H1 (cell line): Measurements from ENCODE around the gene ZNF835. TPM values are rescaled to one million over a fixed set of nuclear protein-coding genes. Genes with fewer than 3 reads are reported as not detected.

Experiments used
- CTCF ChIA-PET: fragments of 300-600 bp; sonication (Branson Sonifier 250); formaldehyde crosslinking; loops from one replicate; lab custom pipeline; 2021; ENCODE audit not compliant: partially characterized antibody; lab: Charles Lee
- POLR2A ChIA-PET: fragments of 300-600 bp; sonication (Branson Sonifier 250); formaldehyde crosslinking; loops from one replicate; lab custom pipeline; 2021; ENCODE audit warnings: inconsistent platforms; ENCODE audit not compliant: partially characterized antibody; lab: Charles Lee
- DNase-seq, 2 experiments: peaks; one replicate each; pipeline versions ENCODE4 v3.0.0 to v3.0.0-alpha.2; 2010 to 2022; ENCODE audit warnings: low spot score in 2 of 2, low read depth in 1 of 2, mixed read lengths in 1 of 2
- FAIRE-seq: peaks from 2 replicates; lab custom pipeline; 2011; peaks lifted over from hg19 to GRCh38; lab: Jason Lieb, UNC
- H2AFZ ChIP-seq: 2 replicates; pipeline ENCODE4 v1.8.1; 2012; ENCODE audit warnings: low read length, inconsistent platforms
- H2AK5ac ChIP-seq: 2 replicates; pipeline ENCODE4 v1.6.1; 2013; ENCODE audit warnings: low read depth, low read length
- H2BK120ac ChIP-seq: replicated peaks from 2 replicates; pipeline ENCODE3; 2013; ENCODE audit warnings: low read depth, low read length, inconsistent platforms
- H2BK12ac ChIP-seq: 2 replicates; pipeline ENCODE4 v1.6.1; 2013; ENCODE audit warnings: low read depth, low read length
- H2BK15ac ChIP-seq: 2 replicates; pipeline ENCODE4 v1.6.1; 2013; ENCODE audit warnings: low read length
- H2BK20ac ChIP-seq: 2 replicates; pipeline ENCODE4 v1.6.1; 2013; ENCODE audit warnings: low read length
- H2BK5ac ChIP-seq: 2 replicates; pipeline ENCODE4 v1.6.1; 2013; ENCODE audit warnings: low read depth, low read length
- H3K14ac ChIP-seq: 2 replicates; pipeline ENCODE4 v1.6.1; 2013; ENCODE audit warnings: inconsistent platforms; ENCODE audit not compliant: insufficient read length
- H3K18ac ChIP-seq: 2 replicates; pipeline ENCODE4 v1.6.1; 2013; ENCODE audit warnings: low read length; ENCODE audit errors: extremely low read depth
- H3K23ac ChIP-seq: 2 replicates; pipeline ENCODE4 v1.6.1; 2013; ENCODE audit warnings: inconsistent platforms; ENCODE audit not compliant: insufficient read length
- H3K23me2 ChIP-seq: 2 replicates; pipeline ENCODE4 v1.6.1; 2013; ENCODE audit warnings: low read depth, low read length
- H3K27ac ChIP-seq: 2 replicates; pipeline ENCODE4 v1.6.1; 2011; ENCODE audit warnings: low read depth, low read length, inconsistent platforms
- H3K27me3 ChIP-seq, 4 experiments: replicated peaks in 1 of 4; 1 replicate in 1 of 4; 2 replicates in 3 of 4; pipeline versions ENCODE4 v1.6.1 to v1.8.1; 2011 to 2013; ENCODE audit warnings: low read length in 3 of 4, mild to moderate bottlenecking in 3 of 4, inconsistent platforms in 2 of 4, mixed read lengths in 2 of 4, moderate library complexity in 1 of 4; ENCODE audit not compliant: control insufficient read depth in 3 of 4, insufficient read depth in 3 of 4; ENCODE audit errors: extremely low read depth in 1 of 4
- H3K36me3 ChIP-seq, 4 experiments: 2 replicates each; pipeline versions ENCODE4 v1.6.1 to v1.8.1; 2011 to 2013; ENCODE audit warnings: mild to moderate bottlenecking in 4 of 4, low read length in 3 of 4, moderate library complexity in 2 of 4, control low read depth in 1 of 4, inconsistent platforms in 1 of 4; ENCODE audit not compliant: insufficient read depth in 4 of 4, control insufficient read depth in 2 of 4
- H3K4ac ChIP-seq: replicated peaks from 2 replicates; pipeline ENCODE3; 2013; ENCODE audit warnings: low read length, low read depth, mixed read lengths, inconsistent platforms; ENCODE audit not compliant: insufficient read length
- H3K4me1 ChIP-seq, 4 experiments: replicated peaks in 1 of 4; 1 replicate in 1 of 4; 2 replicates in 3 of 4; pipeline versions ENCODE4 v1.6.1 to v1.8.1; 2011 to 2013; ENCODE audit warnings: low read length in 3 of 4, inconsistent platforms in 2 of 4, mixed read lengths in 1 of 4; ENCODE audit not compliant: insufficient read depth in 4 of 4, control insufficient read depth in 3 of 4
- H3K4me2 ChIP-seq, 2 experiments: 2 replicates each; pipeline versions ENCODE4 v1.6.1 to v1.8.1; 2011 to 2013; ENCODE audit warnings: low read depth in 2 of 2, low read length in 2 of 2, control low read depth in 1 of 2, inconsistent platforms in 1 of 2, mild to moderate bottlenecking in 1 of 2; ENCODE audit not compliant: insufficient read depth in 1 of 2
- H3K4me3 ChIP-seq, 4 experiments: fragments of 200-600, 300-600 bp in 1 of 4; sonication (generic), shearing (Covaris generic), sonication (Bioruptor Twin) in 1 of 4; 2 replicates each; pipeline versions ENCODE4 v1.5.1 to v1.8.1; 2011 to 2016; ENCODE audit warnings: low read length in 4 of 4, low read depth in 3 of 4, control low read depth in 2 of 4, inconsistent platforms in 2 of 4, mild to moderate bottlenecking in 2 of 4, mixed read lengths in 1 of 4, moderate library complexity in 1 of 4; ENCODE audit not compliant: insufficient read depth in 2 of 4; ENCODE audit errors: extremely low read depth in 1 of 4
- H3K56ac ChIP-seq: replicated peaks from 2 replicates; pipeline ENCODE3; 2013; ENCODE audit warnings: low read depth, mild to moderate bottlenecking, mixed read lengths, low read length, inconsistent platforms; ENCODE audit not compliant: insufficient read length
- H3K79me1 ChIP-seq: 2 replicates; pipeline ENCODE4 v1.6.1; 2013; ENCODE audit warnings: low read depth, low read length, control low read depth
- H3K79me2 ChIP-seq, 2 experiments: 2 replicates each; pipeline versions ENCODE4 v1.6.1 to v1.8.1; 2012 to 2013; ENCODE audit warnings: low read length in 2 of 2, mild to moderate bottlenecking in 2 of 2, inconsistent platforms in 1 of 2; ENCODE audit not compliant: insufficient read depth in 2 of 2, control insufficient read depth in 1 of 2
- H3K9ac ChIP-seq, 4 experiments: replicated peaks in 1 of 4; 1 replicate in 1 of 4; 2 replicates in 3 of 4; pipeline versions ENCODE4 v1.6.1 to v1.8.1; 2011 to 2013; ENCODE audit warnings: low read depth in 3 of 4, low read length in 3 of 4, control low read depth in 2 of 4, mild to moderate bottlenecking in 2 of 4, moderate library complexity in 2 of 4, inconsistent platforms in 1 of 4; ENCODE audit errors: extremely low read depth in 1 of 4
- H3K9me3 ChIP-seq, 2 experiments: 2 replicates each; pipeline versions ENCODE4 v1.6.1 to v1.8.1; 2012 to 2013; ENCODE audit warnings: mild to moderate bottlenecking in 2 of 2, moderate library complexity in 2 of 2, control low read depth in 1 of 2, inconsistent platforms in 1 of 2, low read depth in 1 of 2, low read length in 1 of 2, mixed read lengths in 1 of 2; ENCODE audit not compliant: insufficient read depth in 2 of 2
- H4K20me1 ChIP-seq, 2 experiments: replicated peaks in 1 of 2; 2 replicates each; pipeline versions ENCODE3 to v1.8.1; 2011 to 2013; ENCODE audit warnings: inconsistent platforms in 2 of 2, low read length in 2 of 2, mild to moderate bottlenecking in 1 of 2; ENCODE audit not compliant: insufficient read depth in 2 of 2, control insufficient read depth in 1 of 2
- H4K5ac ChIP-seq: 2 replicates; pipeline ENCODE4 v1.6.1; 2013; ENCODE audit warnings: low read length, low read depth, mixed read lengths, inconsistent platforms; ENCODE audit not compliant: insufficient read length
- H4K8ac ChIP-seq: 2 replicates; pipeline ENCODE4 v1.8.0; 2013; ENCODE audit warnings: mild to moderate bottlenecking, moderate library complexity, low read length, inconsistent platforms; ENCODE audit not compliant: insufficient read depth; ENCODE audit errors: extremely low read depth
- H4K91ac ChIP-seq: replicated peaks from 2 replicates; pipeline ENCODE3; 2013; ENCODE audit warnings: low read length, mixed read lengths, inconsistent platforms; ENCODE audit not compliant: insufficient read length
- BACH1 ChIP-seq: IDR thresholded peaks from 2 replicates; pipeline ENCODE4 v1.6.1; 2012; ENCODE audit warnings: low read length, improper control_type of control experiment
- CEBPB ChIP-seq: IDR thresholded peaks from 2 replicates; pipeline ENCODE4 v1.6.1; 2012; ENCODE audit warnings: low read depth, low read length
- EGR1 ChIP-seq: IDR thresholded peaks from 2 replicates; pipeline ENCODE4 v1.6.1; 2011; ENCODE audit warnings: low read depth, low read length, borderline replicate concordance
- KDM4A ChIP-seq: IDR thresholded peaks from one replicate; pipeline ENCODE4 v1.7.1; 2012; ENCODE audit warnings: low read depth, mild to moderate bottlenecking, moderate library complexity, low read length, inconsistent platforms; ENCODE audit not compliant: severe bottlenecking
- NRF1 ChIP-seq: IDR thresholded peaks from 2 replicates; pipeline ENCODE4 v1.6.1; 2011; ENCODE audit warnings: mild to moderate bottlenecking, low read depth, low read length, improper control_type of control experiment
- POLR2AphosphoS5 ChIP-seq: IDR thresholded peaks from 2 replicates; pipeline ENCODE4 v1.6.1; 2011; ENCODE audit warnings: low read depth, low read length
- WGBS, 2 experiments: shearing (Covaris generic) in 1 of 2; methylation state at CpG; one replicate each; pipeline versions ENCODE4 v1.1.6 to v1.1.7; 2013 to 2015; ENCODE audit warnings: low lambda C conversion rate in 2 of 2, mixed read lengths in 2 of 2, inconsistent platforms in 1 of 2, low coverage in 1 of 2, missing lambda C conversion rate in 1 of 2; ENCODE audit not compliant: insufficient replicate concordance in 2 of 2, insufficient coverage in 1 of 2, insufficient read length in 1 of 2; ENCODE audit errors: extremely low coverage in 1 of 2, missing lambda C conversion rate in 1 of 2; 5-methylcytosine and 5-hydroxymethylcytosine counted together
- polyA plus RNA-seq, 7 experiments: library from polyadenylated mRNA; depleted of rRNA in 3 of 7; stranded (reverse) in 5 of 7; unstranded in 2 of 7; fragments of >200 nt in 5 of 7; fragments of 200-250 nt in 2 of 7; gene quantifications; 1 replicate in 5 of 7; 2 replicates in 1 of 7; 4 replicates in 1 of 7; pipeline versions ENCODE4 v1.2.1 to v1.2.3, GENCODE V29; 2011 to 2013; ENCODE audit warnings: missing spikeins in 2 of 7, mixed read lengths in 2 of 7
- total RNA-seq: library from RNA; stranded (reverse); fragmentation: NEBNext Ultra II Directional; extraction: Animal tissue kit (Norgen Biotek cat#: 25700); gene quantifications from 2 replicates; pipeline ENCODE4 v1.2.1, GENCODE V29; 2021
- TF ChIP-seq, protein P1 (sequence below): IDR thresholded peaks from 2 replicates; pipeline ENCODE4 v1.6.1; 2012; ENCODE audit warnings: inconsistent platforms

ZNF835 gene
- total and polyA plus RNA-seq, 2 of the 8 experiments (the other 6 are each of a cell fraction or from before 2014, with no cell fraction given) = 0.02 to 1.8 TPM

GRCh38 chr19:56625708-56626107 lies 45.8 kb downstream of the ZNF835 start:
- WGBS, 2 experiments = 91% methylated on average over 9 of the region's 9 CpGs; no CpG with 5 or more reads in 1 of the 2 experiments
- FAIRE-seq = no peak
- H3K23me2 ChIP-seq = no peaks in the 10 kb centered on the region
- TF ChIP-seq NRF1 (no peak), BACH1 (no peak), CEBPB (no peak), POLR2AphosphoS5 (no peak), EGR1 (no peak), KDM4A (no peak)
- TF ChIP-seq, protein P1, sequence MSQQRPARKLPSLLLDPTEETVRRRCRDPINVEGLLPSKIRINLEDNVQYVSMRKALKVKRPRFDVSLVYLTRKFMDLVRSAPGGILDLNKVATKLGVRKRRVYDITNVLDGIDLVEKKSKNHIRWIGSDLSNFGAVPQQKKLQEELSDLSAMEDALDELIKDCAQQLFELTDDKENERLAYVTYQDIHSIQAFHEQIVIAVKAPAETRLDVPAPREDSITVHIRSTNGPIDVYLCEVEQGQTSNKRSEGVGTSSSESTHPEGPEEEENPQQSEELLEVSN = no peak

More at GRCh38 chr19:56625708-56626107, 45.8 kb downstream of the ZNF835 start:
- no peak overlapping the region for H3K4me2 ChIP-seq
- no peaks in the 10 kb centered on the region for H3K79me2 ChIP-seq
- H2BK20ac ChIP-seq = no peak overlapping the region
- no peak for DNase-seq
- no peaks in the 10 kb centered on the region for H3K27me3 ChIP-seq
- no peak overlapping the region for H3K56ac ChIP-seq
- no peak overlapping the region for H4K5ac ChIP-seq
- CTCF ChIA-PET = no interaction called here
- H3K18ac ChIP-seq = no peak overlapping the region
- H4K20me1 ChIP-seq = no peaks in the 10 kb centered on the region
- no peak overlapping the region for H3K14ac ChIP-seq
- H2BK120ac ChIP-seq = no peak overlapping the region
- H3K79me1 ChIP-seq = no peaks in the 10 kb centered on the region; the same call in 1 of the 2 replicates
- no peak overlapping the region for H2BK12ac ChIP-seq
- no peak overlapping the region for H3K27ac ChIP-seq
- no peak overlapping the region for H3K4me3 ChIP-seq
- H4K91ac ChIP-seq = no peak overlapping the region
- no peak overlapping the region for H2AK5ac ChIP-seq
- H2BK5ac ChIP-seq = no peak overlapping the region
- POLR2A ChIA-PET = no interaction called here
- no peak overlapping the region for H2BK15ac ChIP-seq
- H3K9ac ChIP-seq = no peak overlapping the region
- no peak overlapping the region for H4K8ac ChIP-seq
- peaks cover 2 to 26% (median 7%) of the 10 kb centered on the region in 4 experiments; a peak in 5 of 8 replicates for H3K36me3 ChIP-seq
- H2AFZ ChIP-seq = no peak overlapping the region
- H3K9me3 ChIP-seq = peaks cover 33 to 75% of the 10 kb centered on the region in 2 experiments
- H3K23ac ChIP-seq = no peak overlapping the region
- no peak overlapping the region for H3K4ac ChIP-seq
- H3K4me1 ChIP-seq = no peaks in the 10 kb centered on the region
